Neural cell (in vitro differentiated cells): Measurements from ENCODE around the gene YIPF1.

Experiments
- CTCF ChIP-seq: fragments of 450-650 bp; IDR thresholded peaks from 2 replicates; pipeline ENCODE4 v1.5.1; 2014; ENCODE audit warnings: antibody characterized with exemption, mild to moderate bottlenecking, moderate library complexity; ENCODE audit not compliant: poor library complexity, severe bottlenecking
- EP300 ChIP-seq: fragments of 450-650 bp; conservative IDR thresholded peaks from 2 replicates; pipeline ENCODE4 v1.6.1; 2014; ENCODE audit warnings: antibody characterized with exemption, mild to moderate bottlenecking, moderate library complexity; ENCODE audit not compliant: poor library complexity, severe bottlenecking
- EZH2 ChIP-seq: fragments of 200-600, 300-800 bp; shearing (Covaris generic), sonication (generic); IDR thresholded peaks from 2 replicates; pipeline ENCODE4 v1.6.1; 2014; ENCODE audit warnings: antibody characterized with exemption, low read length, borderline replicate concordance, mild to moderate bottlenecking; ENCODE audit not compliant: insufficient read depth, poor library complexity, severe bottlenecking
- MXI1 ChIP-seq: fragments of 450-650 bp; conservative IDR thresholded peaks from 2 replicates; pipeline ENCODE4 v1.6.1; 2014; ENCODE audit warnings: antibody characterized with exemption, mild to moderate bottlenecking; ENCODE audit not compliant: poor library complexity, severe bottlenecking
- POLR2AphosphoS5 ChIP-seq: IDR thresholded peaks from 2 replicates; pipeline ENCODE4 v1.6.1; 2012
- RAD21 ChIP-seq: fragments of 450-650 bp; conservative IDR thresholded peaks from 2 replicates; pipeline ENCODE4 v1.6.1; 2014; ENCODE audit warnings: antibody characterized with exemption, mild to moderate bottlenecking, moderate library complexity
- REST ChIP-seq: IDR thresholded peaks from 2 replicates; pipeline ENCODE4 v1.6.1; 2012; ENCODE audit warnings: borderline replicate concordance
- SMC3 ChIP-seq: fragments of 450-650 bp; conservative IDR thresholded peaks from 2 replicates; pipeline ENCODE4 v1.6.1; 2014; ENCODE audit warnings: antibody characterized with exemption, mild to moderate bottlenecking, moderate library complexity; ENCODE audit not compliant: poor library complexity
- TAF1 ChIP-seq: IDR thresholded peaks from 2 replicates; pipeline ENCODE4 v1.6.1; 2012; ENCODE audit warnings: low read depth

GRCh38 chr1:53905509-53905908, 15.9 kb upstream of the YIPF1 start:
- TF ChIP-seq CTCF (no peak), REST (no peak), EP300 (no peak), POLR2AphosphoS5 (no peak), TAF1 (no peak), EZH2 (no peak), RAD21 (no peak), SMC3 (no peak), MXI1 (no peak)
